HEK293T (cell line): ENCODE results near the gene PLA2G12B.

ENCODE experiments used
- BHLHE40 ChIP-seq: fragments of 450-650 bp; IDR thresholded peaks from 2 replicates; pipeline ENCODE4 v1.6.1; 2016; ENCODE audit warnings: mild to moderate bottlenecking, moderate library complexity, borderline replicate concordance
- ELF4 ChIP-seq: fragments of 450-650 bp; IDR thresholded peaks from 2 replicates; pipeline ENCODE4 v1.6.1; 2017; ENCODE audit warnings: antibody characterized with exemption
- FOXA1 ChIP-seq: fragments of 450-650 bp; IDR thresholded peaks from 2 replicates; pipeline ENCODE4 v1.6.1; 2016; ENCODE audit warnings: mild to moderate bottlenecking
- FOXM1 ChIP-seq: fragments of 450-650 bp; IDR thresholded peaks from 2 replicates; pipeline ENCODE4 v1.6.1; 2017; ENCODE audit warnings: mild to moderate bottlenecking, borderline replicate concordance
- HDGF ChIP-seq: fragments of 450-650 bp; IDR thresholded peaks from 2 replicates; pipeline ENCODE4 v1.6.1; 2017; ENCODE audit warnings: antibody characterized with exemption, borderline replicate concordance
- SP1 ChIP-seq: fragments of 450-650 bp; IDR thresholded peaks from 2 replicates; pipeline ENCODE4 v1.6.1; 2017
- TARDBP ChIP-seq: fragments of 450-650 bp; IDR thresholded peaks from 2 replicates; pipeline ENCODE4 v1.6.1; 2016
- ZNF384 ChIP-seq: fragments of 450-650 bp; IDR thresholded peaks from 2 replicates; pipeline ENCODE4 v1.6.1; 2016

DNA sequence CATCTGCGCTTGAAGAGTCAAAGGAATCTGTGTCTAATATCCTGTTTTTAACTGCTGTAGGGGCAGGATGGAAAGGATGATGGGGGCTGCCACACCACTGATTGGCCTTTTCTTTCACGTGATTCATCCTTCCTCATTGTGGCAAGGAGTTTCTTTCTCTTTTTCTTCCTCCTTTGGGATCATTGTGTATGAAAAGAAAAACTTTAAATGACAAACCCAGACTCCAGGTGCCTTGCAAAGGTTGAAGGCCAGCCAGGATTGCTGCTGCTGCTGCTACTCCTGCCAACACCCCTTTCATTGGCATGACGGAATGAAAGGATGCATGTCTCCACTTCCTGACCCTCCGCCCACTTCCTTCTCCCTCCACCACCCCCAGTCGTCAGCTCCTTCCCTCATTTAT lies 67.6 kb downstream of the PLA2G12B start:
- TF ChIP-seq FOXM1 = no peak
- TF ChIP-seq SP1 = no peak
- TF ChIP-seq ELF4 = no peak
- no peak for TF ChIP-seq FOXA1
- no peak for TF ChIP-seq ZNF384
- TF ChIP-seq TARDBP = no peak
- TF ChIP-seq HDGF = no peak
- TF ChIP-seq BHLHE40 = no peak
